GM06990 (cell line): Measurements from ENCODE around the gene SHFL.

Experiments
- DNase-seq: peaks from one replicate; pipeline ENCODE4 v3.0.0-alpha.2; 2011; ENCODE audit not compliant: insufficient read length; ENCODE audit errors: extremely low read depth
- H3K27me3 ChIP-seq: replicated peaks from 2 replicates; pipeline ENCODE4 v1.6.0; 2011; ENCODE audit warnings: low read length; ENCODE audit not compliant: control insufficient read depth, insufficient read depth
- H3K36me3 ChIP-seq: 2 replicates; pipeline ENCODE4 v1.5.1; 2011; ENCODE audit warnings: low read length; ENCODE audit not compliant: control insufficient read depth, insufficient read depth
- H3K4me3 ChIP-seq: replicated peaks from 2 replicates; pipeline ENCODE4 v1.5.1; 2011; ENCODE audit warnings: low read depth, mild to moderate bottlenecking, control low read depth, low read length
- CTCF ChIP-seq: IDR thresholded peaks from 2 replicates; pipeline ENCODE4 v1.5.1; 2011; ENCODE audit warnings: low read length, control low read depth, mild to moderate bottlenecking, inconsistent platforms; ENCODE audit not compliant: insufficient read depth, poor library complexity, severe bottlenecking

The SHFL gene

GRCh38 chr19:10087296-10088061 lies 1.4 kb downstream of the SHFL start:
- peak overlapping the region; percentile 81 for H3K4me3 ChIP-seq
- H3K36me3 ChIP-seq = peaks cover 19% of the 10 kb centered on the region
- no peak for TF ChIP-seq CTCF
- H3K27me3 ChIP-seq = no peaks in the 10 kb centered on the region
- DNase-seq = no peak

DNA sequence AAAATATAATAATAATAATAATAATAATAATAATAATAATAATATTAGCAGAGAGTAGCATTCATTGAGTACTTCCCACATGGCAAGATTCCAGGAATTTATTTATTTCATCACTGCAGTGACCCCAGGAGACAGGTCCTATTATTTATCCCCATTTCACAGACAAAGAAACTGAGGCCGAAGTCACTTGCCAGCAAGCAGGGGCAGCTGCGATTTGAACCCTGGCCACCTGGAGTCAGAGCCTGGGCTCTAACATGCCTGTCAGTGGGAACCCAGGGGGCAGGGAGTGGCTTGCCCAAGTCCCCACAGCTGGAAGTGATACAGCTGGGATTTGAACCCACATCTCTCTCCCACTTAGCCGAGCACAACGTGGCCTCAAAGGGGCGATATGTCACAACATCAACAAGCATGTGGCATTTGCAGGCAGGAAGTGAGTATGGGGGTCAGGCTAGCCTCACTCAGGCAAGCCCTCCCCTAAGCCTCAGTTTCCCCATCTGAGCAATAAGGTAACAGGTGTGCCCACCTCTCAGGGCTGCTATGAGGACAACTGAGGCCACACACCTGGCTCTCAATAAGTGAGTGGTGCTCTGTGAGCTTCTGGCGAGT lies 2.9 kb downstream of the SHFL start:
- H3K4me3 ChIP-seq = no peak overlapping the region
- DNase-seq = no peak
- no peak for TF ChIP-seq CTCF
- peaks cover 30% of the 10 kb centered on the region for H3K36me3 ChIP-seq
- H3K27me3 ChIP-seq = no peaks in the 10 kb centered on the region

DNA sequence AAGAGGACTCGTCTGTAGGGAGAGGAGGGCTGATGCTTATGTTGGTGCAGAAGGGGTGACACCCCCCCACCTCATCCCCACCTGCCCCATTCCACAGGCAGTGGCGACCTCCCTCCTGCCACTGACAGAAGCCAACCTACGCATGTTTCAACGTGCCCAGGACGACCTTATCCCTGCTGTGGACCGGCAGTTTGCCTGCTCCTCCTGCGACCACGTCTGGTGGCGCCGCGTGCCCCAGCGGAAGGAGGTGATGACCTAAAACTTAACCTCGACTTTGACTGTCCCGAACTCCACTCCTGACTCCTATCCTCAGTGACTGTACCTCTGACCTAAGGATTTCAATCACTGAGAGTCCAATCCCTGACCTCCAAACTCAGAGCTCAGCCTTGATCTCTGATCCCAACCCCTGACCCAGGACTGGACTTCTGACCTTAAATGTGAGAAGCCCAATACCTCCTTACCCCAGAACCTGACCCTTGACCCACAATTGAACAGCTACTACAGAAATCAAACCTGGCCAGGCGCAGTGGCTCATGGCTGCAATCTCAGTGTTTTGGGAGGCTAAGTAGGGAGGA lies 3.8 kb downstream of the SHFL start:
- no peak overlapping the region for H3K4me3 ChIP-seq
- TF ChIP-seq CTCF = no peak
- H3K27me3 ChIP-seq = no peaks in the 10 kb centered on the region
- DNase-seq = no peak
- H3K36me3 ChIP-seq = peaks cover 31% of the 10 kb centered on the region

GRCh38 chr19:10091370-10091687 lies 5.2 kb downstream of the SHFL start:
- H3K27me3 ChIP-seq = no peaks in the 10 kb centered on the region
- H3K4me3 ChIP-seq = no peak overlapping the region
- no peak for DNase-seq
- peaks cover 31% of the 10 kb centered on the region for H3K36me3 ChIP-seq
- no peak for TF ChIP-seq CTCF

DNA sequence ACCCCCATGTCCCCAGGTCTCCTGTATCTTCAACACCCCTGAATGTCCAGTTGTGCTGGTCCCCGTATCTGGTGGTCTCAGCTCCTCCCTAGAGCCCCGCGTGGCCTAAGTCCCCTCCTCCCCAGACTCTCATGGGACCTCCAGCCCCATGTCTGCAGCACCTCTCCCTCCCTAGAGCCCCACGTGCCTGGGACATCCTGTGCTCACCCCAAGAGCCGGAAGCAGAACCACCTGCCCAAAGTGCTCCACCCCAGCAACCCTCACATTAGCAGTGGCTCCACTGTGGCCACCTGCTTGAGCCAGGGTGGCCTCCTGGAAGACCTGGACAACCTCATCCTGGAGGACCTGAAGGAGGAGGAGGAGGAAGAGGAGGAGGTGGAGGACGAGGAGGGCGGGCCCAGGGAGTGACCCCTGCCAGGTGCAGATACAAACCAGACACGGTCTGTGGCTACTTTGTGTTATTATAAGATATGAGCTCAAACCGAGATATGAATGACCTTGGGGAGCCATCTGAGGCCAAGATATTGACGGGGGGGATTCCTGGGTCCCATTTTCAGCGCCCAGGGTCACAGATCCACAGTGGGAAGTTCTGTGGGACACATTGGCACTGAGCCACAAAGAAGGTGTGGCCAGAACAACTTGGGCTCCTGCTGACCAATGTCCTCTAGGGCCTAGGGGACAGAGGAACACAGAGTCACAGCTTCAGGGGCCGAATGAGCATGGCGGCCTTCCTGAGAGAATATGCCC lies 6.0 kb downstream of the SHFL start:
- no peak for TF ChIP-seq CTCF
- Histone ChIP-seq H3K4me3 (no peak overlapping the region), H3K27me3 (no peaks in the 10 kb centered on the region), H3K36me3 (peaks cover 31% of the 10 kb centered on the region)
- DNase-seq = no peak
